Vagina (tissue), 2 donors: ENCODE results near the gene NGFR. TPM values are rescaled to one million over a fixed set of nuclear protein-coding genes. Genes with fewer than 3 reads are reported as not detected.

Experiments
- DNase-seq, 2 donors: peaks; one replicate each; pipeline ENCODE4 v3.0.0-alpha.2; 2017; ENCODE audit errors: extremely low spot score in 2 of 2
- H3K27ac ChIP-seq: fragments of 200-600 bp; sonication (generic); one replicate; pipeline ENCODE4 v1.5.1; 2019
- H3K27me3 ChIP-seq: fragments of 200-600 bp; sonication (generic); one replicate; pipeline ENCODE4 v1.5.1; 2019
- H3K36me3 ChIP-seq, 2 donors: fragments of 200-600 bp; sonication (generic); one replicate each; pipeline ENCODE4 v1.5.1; 2017 to 2019
- H3K4me1 ChIP-seq: fragments of 200-600 bp; sonication (generic); one replicate; pipeline ENCODE4 v1.5.1; 2019
- H3K4me3 ChIP-seq, 2 donors: fragments of 200-600 bp; sonication (generic); 1 replicate in 1 of 2; 2 replicates in 1 of 2; pipeline ENCODE4 v1.5.1; 2016 to 2019
- H3K9me3 ChIP-seq: fragments of 200-600 bp; sonication (generic); one replicate; pipeline ENCODE4 v1.5.1; 2019
- POLR2A ChIP-seq, 2 donors: fragments of 450-650 bp; IDR thresholded peaks; one replicate each; pipeline ENCODE4 v1.6.1; 2017; ENCODE audit warnings: antibody characterized with exemption in 2 of 2, mild to moderate bottlenecking in 2 of 2, moderate library complexity in 2 of 2
- POLR2AphosphoS5 ChIP-seq, 2 donors: sonication (generic); formaldehyde crosslinking; IDR thresholded peaks; one replicate each; pipeline ENCODE4 v1.9.0; 2017; ENCODE audit warnings: antibody characterized with exemption in 2 of 2, mild to moderate bottlenecking in 2 of 2, low read depth in 1 of 2; ENCODE audit not compliant: insufficient read depth in 1 of 2
- intact Hi-C: fragments of 100-400 bp; cut with DNase I; formaldehyde crosslinking; loops from one replicate; pipeline ENCODE4 v1.15.1; 2023
- total RNA-seq: library from RNA; depleted of rRNA; stranded (reverse); fragments of >200 nt; gene quantifications from one replicate; pipeline ENCODE4 v1.2.3, GENCODE V29; 2016
- TF ChIP-seq, protein P1 (sequence below), 3 experiments: fragments of 450-650 bp in 2 of 3; fragments of 200-600 bp in 1 of 3; sonication (generic) in 1 of 3; IDR thresholded peaks; one replicate each; pipeline ENCODE4 v1.5.1; 2017 to 2019; ENCODE audit warnings: antibody characterized with exemption in 3 of 3, mild to moderate bottlenecking in 2 of 3, moderate library complexity in 2 of 3

Gene NGFR, protein sequence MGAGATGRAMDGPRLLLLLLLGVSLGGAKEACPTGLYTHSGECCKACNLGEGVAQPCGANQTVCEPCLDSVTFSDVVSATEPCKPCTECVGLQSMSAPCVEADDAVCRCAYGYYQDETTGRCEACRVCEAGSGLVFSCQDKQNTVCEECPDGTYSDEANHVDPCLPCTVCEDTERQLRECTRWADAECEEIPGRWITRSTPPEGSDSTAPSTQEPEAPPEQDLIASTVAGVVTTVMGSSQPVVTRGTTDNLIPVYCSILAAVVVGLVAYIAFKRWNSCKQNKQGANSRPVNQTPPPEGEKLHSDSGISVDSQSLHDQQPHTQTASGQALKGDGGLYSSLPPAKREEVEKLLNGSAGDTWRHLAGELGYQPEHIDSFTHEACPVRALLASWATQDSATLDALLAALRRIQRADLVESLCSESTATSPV
- 41.7 TPM for total RNA-seq

DNA sequence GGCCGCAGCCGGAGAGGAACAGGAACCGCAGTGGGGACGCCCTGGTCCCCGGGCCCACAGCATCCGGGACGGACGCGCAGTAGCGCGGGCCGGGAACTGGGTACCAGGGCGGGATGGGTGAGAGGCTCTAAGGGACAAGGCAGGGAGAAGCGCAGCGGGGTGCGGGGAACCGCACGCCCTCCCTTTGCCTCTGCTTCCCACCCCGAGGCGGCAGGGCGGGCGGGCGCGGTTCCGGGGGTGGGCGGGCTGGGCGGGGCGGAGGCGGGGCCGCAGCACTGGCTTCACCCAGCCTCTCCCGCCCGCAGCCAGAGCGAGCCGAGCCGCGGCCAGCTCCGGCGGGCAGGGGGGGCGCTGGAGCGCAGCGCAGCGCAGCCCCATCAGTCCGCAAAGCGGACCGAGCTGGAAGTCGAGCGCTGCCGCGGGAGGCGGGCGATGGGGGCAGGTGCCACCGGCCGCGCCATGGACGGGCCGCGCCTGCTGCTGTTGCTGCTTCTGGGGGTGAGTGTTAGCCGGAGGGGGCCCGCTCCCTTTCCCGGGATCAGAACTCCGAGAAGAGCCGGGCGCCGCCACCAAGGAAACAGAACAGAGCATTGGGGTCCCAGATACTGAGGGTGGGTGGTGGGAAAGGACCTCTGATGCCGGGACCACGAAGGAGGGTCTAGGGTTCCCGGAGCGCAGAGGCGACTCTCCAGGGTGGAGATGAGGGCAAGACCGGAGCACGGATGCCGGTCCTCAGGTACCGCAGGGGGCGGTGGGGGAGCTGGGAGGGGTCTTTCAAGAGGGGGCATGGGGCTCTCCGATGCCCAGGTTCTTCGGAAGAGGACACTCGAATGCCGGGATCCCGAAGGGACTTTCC, at the start of gene NGFR:
Gene NGFR, plus strand, starts transcription at position 308 of the 856 bp plus-strand sequence. Its CDS starts 125 bp downstream, at position 433.
- peak within 1 kb of the TSS; percentile 34 for H3K27ac ChIP-seq
- no peaks in the 10 kb centered on the region for H3K36me3 ChIP-seq
- H3K9me3 ChIP-seq: no peaks in the 10 kb centered on the region
- no peaks in the 10 kb centered on the region for H3K27me3 ChIP-seq
- H3K4me3 ChIP-seq: peak within 1 kb of the TSS; percentile 45 to 56
- H3K4me1 ChIP-seq: peaks cover 29% of the 10 kb centered on the region
- no peak for DNase-seq
- intact Hi-C loops: loop anchor here (2.0 kb wide), 1 partner anchor 62 kb away; no protein-coding TSS in a partner anchor
- TF ChIP-seq, protein P1, sequence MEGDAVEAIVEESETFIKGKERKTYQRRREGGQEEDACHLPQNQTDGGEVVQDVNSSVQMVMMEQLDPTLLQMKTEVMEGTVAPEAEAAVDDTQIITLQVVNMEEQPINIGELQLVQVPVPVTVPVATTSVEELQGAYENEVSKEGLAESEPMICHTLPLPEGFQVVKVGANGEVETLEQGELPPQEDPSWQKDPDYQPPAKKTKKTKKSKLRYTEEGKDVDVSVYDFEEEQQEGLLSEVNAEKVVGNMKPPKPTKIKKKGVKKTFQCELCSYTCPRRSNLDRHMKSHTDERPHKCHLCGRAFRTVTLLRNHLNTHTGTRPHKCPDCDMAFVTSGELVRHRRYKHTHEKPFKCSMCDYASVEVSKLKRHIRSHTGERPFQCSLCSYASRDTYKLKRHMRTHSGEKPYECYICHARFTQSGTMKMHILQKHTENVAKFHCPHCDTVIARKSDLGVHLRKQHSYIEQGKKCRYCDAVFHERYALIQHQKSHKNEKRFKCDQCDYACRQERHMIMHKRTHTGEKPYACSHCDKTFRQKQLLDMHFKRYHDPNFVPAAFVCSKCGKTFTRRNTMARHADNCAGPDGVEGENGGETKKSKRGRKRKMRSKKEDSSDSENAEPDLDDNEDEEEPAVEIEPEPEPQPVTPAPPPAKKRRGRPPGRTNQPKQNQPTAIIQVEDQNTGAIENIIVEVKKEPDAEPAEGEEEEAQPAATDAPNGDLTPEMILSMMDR (IDR thresholded peaks at IDR 0.05): no peak
- TF ChIP-seq POLR2A (IDR thresholded peaks at IDR 0.05): peak in 1 of 2 donors; percentile 36
- peak in 1 of 2 donors; percentile 51 for TF ChIP-seq POLR2AphosphoS5 (IDR thresholded peaks at IDR 0.05; ENCODE audit: insufficient read depth in 1 of 2, low read depth in 1 of 2)

- Histone ChIP-seq H3K27ac (no peak overlapping the region), H3K4me3 (no peak overlapping the region), H3K9me3 (no peaks in the 10 kb centered on the region), H3K4me1 (no peaks in the 10 kb centered on the region), H3K36me3 (no peaks in the 10 kb centered on the region), H3K27me3 (no peaks in the 10 kb centered on the region)
- DNase-seq: no peak
- intact Hi-C loops: no loop called here
- TF ChIP-seq, protein P1 (IDR thresholded peaks at IDR 0.05): no peak
- TF ChIP-seq POLR2A (IDR thresholded peaks at IDR 0.05): no peak
- TF ChIP-seq POLR2AphosphoS5 (IDR thresholded peaks at IDR 0.05; ENCODE audit: insufficient read depth in 1 of 2, low read depth in 1 of 2): no peak
Observed at GRCh38 chr17:49445591-49445990, 49.5 kb upstream of the NGFR start.

DNA sequence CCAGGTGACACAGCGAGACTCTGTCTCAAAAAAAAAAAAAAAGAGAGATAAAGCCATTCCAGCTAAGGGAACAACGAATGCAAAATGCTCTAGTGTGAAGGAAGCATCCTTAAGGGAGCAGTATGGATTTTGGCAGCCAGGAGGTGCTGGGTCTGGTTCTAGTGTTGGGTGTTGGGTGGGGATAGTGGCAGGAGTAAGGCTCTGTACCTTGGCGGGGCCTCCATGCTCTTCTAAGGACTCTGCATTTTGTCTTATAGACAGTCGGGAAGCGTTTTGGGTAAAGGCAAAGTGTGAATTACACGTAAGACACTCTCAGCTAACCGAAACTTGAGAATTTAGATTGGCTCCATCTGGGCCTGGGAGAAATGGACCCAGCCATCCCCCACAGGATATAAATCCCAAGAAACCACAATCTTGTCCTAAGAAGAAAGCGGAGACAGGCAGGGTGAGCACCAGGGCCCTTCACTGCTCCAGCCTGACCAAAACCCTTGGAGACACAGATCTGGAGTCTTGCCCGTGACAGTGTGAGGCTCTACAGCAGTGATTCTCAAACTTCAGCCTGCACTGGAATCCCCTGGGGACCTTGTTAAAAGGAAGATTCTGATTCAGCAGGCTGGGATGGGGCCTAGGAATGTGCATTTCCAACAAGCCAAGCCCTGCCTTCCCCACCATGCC, 47.3 kb upstream of the NGFR start:
- Histone ChIP-seq H3K9me3 (no peaks in the 10 kb centered on the region), H3K4me3 (no peak overlapping the region), H3K4me1 (no peaks in the 10 kb centered on the region), H3K27ac (no peak overlapping the region), H3K27me3 (no peaks in the 10 kb centered on the region), H3K36me3 (no peaks in the 10 kb centered on the region)
- TF ChIP-seq POLR2A (IDR thresholded peaks at IDR 0.05): no peak
- TF ChIP-seq, protein P1 (IDR thresholded peaks at IDR 0.05): no peak
- no peak for TF ChIP-seq POLR2AphosphoS5 (IDR thresholded peaks at IDR 0.05; ENCODE audit: insufficient read depth in 1 of 2, low read depth in 1 of 2)
- DNase-seq: no peak
- intact Hi-C loops: no loop called here

DNA sequence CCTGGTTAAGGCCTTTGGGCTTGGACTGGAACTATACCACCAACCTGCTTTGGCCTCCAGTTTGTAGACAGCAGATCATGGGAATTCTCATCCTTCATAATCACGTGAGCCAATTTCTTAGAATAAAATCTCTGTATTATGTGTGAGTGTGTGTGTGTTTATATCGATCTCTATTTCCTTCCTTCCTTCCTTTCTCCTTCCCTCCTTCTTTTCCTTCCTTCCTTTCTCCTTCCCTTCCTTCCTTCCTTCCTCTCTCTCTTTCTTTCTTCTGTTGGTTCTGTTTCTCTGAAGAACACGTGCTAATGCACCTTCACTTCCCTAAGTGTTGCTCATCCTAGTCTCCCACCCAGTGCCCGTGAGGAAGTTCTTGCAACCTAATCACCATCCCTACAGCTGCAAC, 44.9 kb upstream of the NGFR start:
- Histone ChIP-seq H3K36me3 (no peaks in the 10 kb centered on the region), H3K4me1 (no peaks in the 10 kb centered on the region), H3K27me3 (no peaks in the 10 kb centered on the region), H3K9me3 (no peaks in the 10 kb centered on the region), H3K4me3 (no peak overlapping the region), H3K27ac (no peak overlapping the region)
- intact Hi-C loops: no loop called here
- no peak for DNase-seq
- TF ChIP-seq POLR2A (IDR thresholded peaks at IDR 0.05) (no peak), POLR2AphosphoS5 (IDR thresholded peaks at IDR 0.05; ENCODE audit: insufficient read depth in 1 of 2, low read depth in 1 of 2) (no peak)
- TF ChIP-seq, protein P1 (IDR thresholded peaks at IDR 0.05): no peak
